Mesenchymal stem cell (in vitro differentiated cells and primary cell): ENCODE measurements around the gene HSD17B14.

Experiments used
- DNase-seq: peaks from one replicate; pipeline ENCODE4 v3.0.0-alpha.2; 2013
- H2AFZ ChIP-seq: one replicate; pipeline ENCODE4 v1.6.1; 2013; ENCODE audit warnings: low read depth, mild to moderate bottlenecking, control low read depth, inconsistent platforms, low read length, moderate library complexity
- H2AK5ac ChIP-seq: 2 replicates; pipeline ENCODE4 v1.6.1; 2013; ENCODE audit warnings: low read length, moderate library complexity, mild to moderate bottlenecking, inconsistent platforms; ENCODE audit not compliant: severe bottlenecking
- H2BK120ac ChIP-seq: one replicate; pipeline ENCODE4 v1.6.1; 2013; ENCODE audit warnings: low read depth, mild to moderate bottlenecking, inconsistent platforms, low read length, moderate library complexity
- H2BK12ac ChIP-seq, 2 experiments: one replicate each; pipeline ENCODE4 v1.6.1; 2013; ENCODE audit warnings: inconsistent platforms in 2 of 2, low read length in 2 of 2, mild to moderate bottlenecking in 2 of 2, moderate library complexity in 2 of 2, control low read depth in 1 of 2
- H2BK15ac ChIP-seq: one replicate; pipeline ENCODE4 v1.6.1; 2013; ENCODE audit warnings: mild to moderate bottlenecking, low read depth, inconsistent platforms; ENCODE audit not compliant: poor library complexity, severe bottlenecking
- H2BK5ac ChIP-seq: 2 replicates; pipeline ENCODE4 v1.6.1; 2013; ENCODE audit warnings: low read depth, mild to moderate bottlenecking, low read length, control low read depth, inconsistent platforms; ENCODE audit not compliant: poor library complexity, severe bottlenecking
- H3K14ac ChIP-seq, 2 experiments: one replicate each; pipeline ENCODE4 v1.6.1; 2013; ENCODE audit warnings: inconsistent platforms in 2 of 2, low read length in 2 of 2, control low read depth in 1 of 2, mild to moderate bottlenecking in 1 of 2, moderate library complexity in 1 of 2
- H3K18ac ChIP-seq, 2 experiments: one replicate each; pipeline ENCODE4 v1.6.1; 2013; ENCODE audit warnings: inconsistent platforms in 2 of 2, low read length in 2 of 2, control low read depth in 1 of 2, low read depth in 1 of 2, mild to moderate bottlenecking in 1 of 2
- H3K23ac ChIP-seq, 2 experiments: one replicate each; pipeline ENCODE4 v1.6.1; 2013; ENCODE audit warnings: inconsistent platforms in 2 of 2, low read length in 2 of 2, mild to moderate bottlenecking in 2 of 2, moderate library complexity in 2 of 2, control low read depth in 1 of 2
- H3K27ac ChIP-seq: 2 replicates; pipeline ENCODE4 v1.5.1; 2013; ENCODE audit warnings: mild to moderate bottlenecking, moderate library complexity, low read length, control low read depth, inconsistent platforms; ENCODE audit not compliant: poor library complexity, severe bottlenecking
- H3K27me3 ChIP-seq, 2 experiments: 2 replicates each; pipeline versions ENCODE4 v1.6.1 to v1.7.0; 2013; ENCODE audit warnings: low read length in 2 of 2, mild to moderate bottlenecking in 2 of 2, moderate library complexity in 2 of 2, control low read depth in 1 of 2, inconsistent platforms in 1 of 2; ENCODE audit not compliant: control insufficient read depth in 1 of 2, insufficient read depth in 1 of 2
- H3K36me3 ChIP-seq, 2 experiments: 2 replicates each; pipeline versions ENCODE4 v1.6.1 to v1.7.0; 2013; ENCODE audit warnings: low read length in 2 of 2, control low read depth in 1 of 2, inconsistent platforms in 1 of 2, low read depth in 1 of 2, mild to moderate bottlenecking in 1 of 2; ENCODE audit not compliant: insufficient read depth in 2 of 2, control insufficient read depth in 1 of 2
- H3K4ac ChIP-seq, 2 experiments: one replicate each; pipeline ENCODE4 v1.6.1; 2013; ENCODE audit warnings: inconsistent platforms in 2 of 2, low read length in 2 of 2, mild to moderate bottlenecking in 2 of 2, moderate library complexity in 2 of 2, control low read depth in 1 of 2, low read depth in 1 of 2
- H3K4me1 ChIP-seq: 2 replicates; pipeline ENCODE4 v1.6.1; 2013; ENCODE audit warnings: low read depth, low read length, control low read depth; ENCODE audit not compliant: control insufficient read depth, insufficient read depth
- H3K4me2 ChIP-seq: 2 replicates; pipeline ENCODE4 v1.6.1; 2013; ENCODE audit warnings: low read length, mild to moderate bottlenecking, inconsistent platforms; ENCODE audit not compliant: poor library complexity, severe bottlenecking
- H3K4me3 ChIP-seq, 2 experiments: 2 replicates each; pipeline versions ENCODE4 v1.5.1 to v1.7.0; 2013; ENCODE audit warnings: low read length in 2 of 2, mild to moderate bottlenecking in 2 of 2, control low read depth in 1 of 2, low read depth in 1 of 2; ENCODE audit not compliant: insufficient read depth in 1 of 2
- H3K79me1 ChIP-seq: replicated peaks from 2 replicates; pipeline ENCODE4 v1.6.1; 2013; ENCODE audit warnings: mild to moderate bottlenecking, control low read depth, low read length, inconsistent platforms; ENCODE audit not compliant: poor library complexity, severe bottlenecking
- H3K9ac ChIP-seq: 2 replicates; pipeline ENCODE4 v1.7.0; 2013; ENCODE audit warnings: mild to moderate bottlenecking, low read length, moderate library complexity
- H3K9me3 ChIP-seq: 2 replicates; pipeline ENCODE4 v1.7.0; 2013; ENCODE audit warnings: mild to moderate bottlenecking, low read length; ENCODE audit not compliant: control insufficient read depth
- H4K8ac ChIP-seq: one replicate; pipeline ENCODE4 v1.6.1; 2013; ENCODE audit warnings: inconsistent platforms, mild to moderate bottlenecking, low read length, moderate library complexity
- H4K91ac ChIP-seq: one replicate; pipeline ENCODE4 v1.6.1; 2013; ENCODE audit warnings: mild to moderate bottlenecking, low read length, inconsistent platforms
- WGBS: methylation state at CpG from one replicate; pipeline ENCODE4 v1.1.7; 2013; ENCODE audit warnings: mixed read lengths; 5-methylcytosine and 5-hydroxymethylcytosine counted together

Gene HSD17B14

DNA sequence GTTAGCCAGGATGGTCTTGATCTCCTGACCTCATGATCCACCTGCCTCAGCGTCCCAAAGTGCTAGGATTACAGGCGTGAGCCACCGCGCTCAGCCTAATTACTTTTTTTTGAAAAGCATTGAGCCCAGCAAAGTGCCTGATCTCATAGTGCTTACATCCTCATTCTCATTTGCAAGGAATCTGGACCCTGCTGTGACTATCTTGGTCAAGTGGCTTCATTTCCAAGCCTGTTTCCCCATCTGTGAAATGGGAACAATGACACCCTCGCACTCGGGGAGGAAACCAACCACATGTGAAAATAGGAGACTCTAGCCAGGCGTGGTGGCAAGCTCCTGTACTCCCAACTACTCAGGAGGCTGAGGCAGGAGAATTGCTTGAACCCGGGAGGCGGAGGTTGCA is 33.8 kb upstream of the HSD17B14 start:
- no peak overlapping the region for H2BK120ac ChIP-seq
- no peak overlapping the region for H3K4me3 ChIP-seq
- H3K14ac ChIP-seq: no peak overlapping the region
- no peak overlapping the region for H3K27ac ChIP-seq
- H3K79me1 ChIP-seq: peaks cover 6% of the 10 kb centered on the region
- H4K8ac ChIP-seq: no peak overlapping the region
- H3K9me3 ChIP-seq: no peaks in the 10 kb centered on the region
- H4K91ac ChIP-seq: no peak overlapping the region
- no peak overlapping the region for H2AFZ ChIP-seq
- no peak overlapping the region for H2BK12ac ChIP-seq
- no peak overlapping the region for H3K4ac ChIP-seq
- no peak overlapping the region for H3K4me2 ChIP-seq
- no peak overlapping the region for H2AK5ac ChIP-seq
- DNase-seq: no peak
- WGBS: 96% methylated on average over 9 of the region's 9 CpGs
- H3K4me1 ChIP-seq: peaks cover 29% of the 10 kb centered on the region
- H2BK5ac ChIP-seq: no peak overlapping the region
- peaks cover 23 to 24% of the 10 kb centered on the region in 2 experiments for H3K36me3 ChIP-seq
- H3K23ac ChIP-seq: no peak overlapping the region
- H3K18ac ChIP-seq: no peak overlapping the region
- H2BK15ac ChIP-seq: peak overlapping the region; percentile 54
- H3K9ac ChIP-seq: no peak overlapping the region
- H3K27me3 ChIP-seq: no peaks in the 10 kb centered on the region

DNA sequence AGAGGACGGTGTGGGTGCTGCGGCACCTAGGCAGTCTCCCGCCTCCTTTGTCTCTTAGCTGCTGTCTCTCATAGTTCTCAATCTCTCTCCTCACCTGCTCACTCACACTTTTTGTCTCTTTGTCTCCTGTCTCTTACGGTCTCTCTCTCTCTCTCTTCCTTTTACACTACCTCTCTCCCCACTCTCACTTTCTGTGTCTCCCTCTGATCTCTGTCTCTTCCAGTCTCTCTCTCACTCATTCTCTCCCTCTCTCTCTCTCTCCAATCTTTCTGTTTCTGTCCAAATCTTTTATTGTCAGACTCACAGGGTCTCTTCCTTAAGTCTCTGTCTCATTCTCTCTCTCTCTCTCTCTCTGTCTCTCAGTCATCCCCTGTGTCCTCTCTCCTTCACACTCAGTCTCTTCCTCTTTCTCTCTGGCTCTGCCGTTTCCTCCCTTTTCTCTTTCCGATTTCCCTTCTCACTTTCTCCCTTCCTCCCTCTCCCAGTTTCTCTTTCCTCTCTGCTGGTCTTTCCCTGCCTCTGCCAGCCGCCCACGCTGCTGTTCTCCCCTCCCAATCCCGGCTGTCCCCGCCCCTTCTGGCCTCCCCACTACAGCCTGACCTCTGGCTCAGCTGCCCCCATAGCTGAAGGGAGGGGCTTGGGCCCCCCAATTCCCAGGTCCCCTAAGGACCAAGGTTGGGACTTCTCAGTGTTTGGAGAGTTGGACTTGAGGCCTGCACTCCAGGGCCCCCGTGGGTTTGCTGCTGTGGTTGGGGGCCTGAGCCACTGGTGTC is 32.0 kb upstream of the HSD17B14 start, which contains the start of gene PLEKHA4:
TSS of gene PLEKHA4 (minus strand) at position 504 of the 773 bp plus-strand sequence. CDS start 997 bp downstream, outside the sequence.
- Histone ChIP-seq H2AK5ac (peak within 1 kb of the TSS; percentile 3), H3K4ac (peak within 1 kb of the TSS; percentile 52 to 93), H3K27me3 (no peaks in the 10 kb centered on the region), H3K23ac (peak within 1 kb of the TSS in 1 of 2 experiments; percentile 51), H3K4me3 (peak within 1 kb of the TSS in 1 of 2 experiments; percentile 87), H2BK120ac (peak within 1 kb of the TSS; percentile 80), H3K9me3 (no peaks in the 10 kb centered on the region), H3K18ac (peak within 1 kb of the TSS; percentile 80 to 90), H3K36me3 (peaks cover 13 to 22% of the 10 kb centered on the region in 2 experiments), H4K8ac (peak within 1 kb of the TSS; percentile 67), H3K4me2 (peak within 1 kb of the TSS; percentile 64), H2AFZ (peak within 1 kb of the TSS; percentile 51), H4K91ac (peak within 1 kb of the TSS; percentile 81), H3K14ac (peak within 1 kb of the TSS in 1 of 2 experiments; percentile 82), H3K4me1 (peaks cover 17% of the 10 kb centered on the region), H3K79me1 (peaks cover 6% of the 10 kb centered on the region), H3K9ac (peak within 1 kb of the TSS; percentile 90), H2BK15ac (peak within 1 kb of the TSS; percentile 44), H3K27ac (peak within 1 kb of the TSS; percentile 21), H2BK12ac (peak within 1 kb of the TSS; percentile 40 to 87), H2BK5ac (no peak within 1 kb of the TSS)
- 24% methylated on average over 11 of the region's 11 CpGs for WGBS
- DNase-seq: peak; percentile 81

DNA sequence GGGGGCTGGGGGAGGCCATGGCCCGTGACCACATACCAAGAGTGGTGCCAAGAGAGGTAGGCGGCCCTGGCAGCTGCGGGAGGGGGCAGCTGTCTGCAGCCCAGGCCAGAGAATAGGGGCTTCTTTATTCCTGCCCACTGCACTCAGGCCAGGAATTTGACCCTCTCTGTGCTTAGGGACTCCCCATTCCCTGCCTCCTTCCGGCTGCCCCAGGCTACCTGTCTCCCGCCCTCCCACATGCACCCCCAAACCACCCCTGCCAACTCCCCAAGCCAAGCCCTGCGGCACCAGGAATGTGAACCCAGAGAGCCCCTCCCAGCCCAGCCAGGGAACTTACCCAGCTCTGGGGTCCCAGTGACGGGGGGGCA is 31.4 kb upstream of the HSD17B14 start:
- peak overlapping the region; percentile 90 for H3K9ac ChIP-seq
- peak overlapping the region in 1 of 2 experiments; percentile 82 for H3K14ac ChIP-seq
- no peak overlapping the region for H2BK5ac ChIP-seq
- DNase-seq: no peak
- peak overlapping the region; percentile 80 for H2BK120ac ChIP-seq
- peak overlapping the region; percentile 44 for H2BK15ac ChIP-seq
- no peak overlapping the region for H2AK5ac ChIP-seq
- peak overlapping the region; percentile 72 to 80 for H3K18ac ChIP-seq
- no peaks in the 10 kb centered on the region for H3K9me3 ChIP-seq
- no peaks in the 10 kb centered on the region for H3K27me3 ChIP-seq
- H2AFZ ChIP-seq: no peak overlapping the region
- peak overlapping the region in 1 of 2 experiments; percentile 51 for H3K23ac ChIP-seq
- 70% methylated on average over 7 of the region's 7 CpGs for WGBS
- H4K8ac ChIP-seq: peak overlapping the region; percentile 52
- peak overlapping the region in 1 of 2 experiments; percentile 87 for H3K4me3 ChIP-seq
- no peak overlapping the region for H3K27ac ChIP-seq
- H3K4me2 ChIP-seq: peak overlapping the region; percentile 64
- H3K79me1 ChIP-seq: peaks cover 6% of the 10 kb centered on the region
- peak overlapping the region in 1 of 2 experiments; percentile 93 for H3K4ac ChIP-seq
- peaks cover 10 to 24% of the 10 kb centered on the region in 2 experiments for H3K36me3 ChIP-seq
- peaks cover 15% of the 10 kb centered on the region for H3K4me1 ChIP-seq
- peak overlapping the region in 1 of 2 experiments; percentile 85 for H2BK12ac ChIP-seq
- peak overlapping the region; percentile 81 for H4K91ac ChIP-seq

DNA sequence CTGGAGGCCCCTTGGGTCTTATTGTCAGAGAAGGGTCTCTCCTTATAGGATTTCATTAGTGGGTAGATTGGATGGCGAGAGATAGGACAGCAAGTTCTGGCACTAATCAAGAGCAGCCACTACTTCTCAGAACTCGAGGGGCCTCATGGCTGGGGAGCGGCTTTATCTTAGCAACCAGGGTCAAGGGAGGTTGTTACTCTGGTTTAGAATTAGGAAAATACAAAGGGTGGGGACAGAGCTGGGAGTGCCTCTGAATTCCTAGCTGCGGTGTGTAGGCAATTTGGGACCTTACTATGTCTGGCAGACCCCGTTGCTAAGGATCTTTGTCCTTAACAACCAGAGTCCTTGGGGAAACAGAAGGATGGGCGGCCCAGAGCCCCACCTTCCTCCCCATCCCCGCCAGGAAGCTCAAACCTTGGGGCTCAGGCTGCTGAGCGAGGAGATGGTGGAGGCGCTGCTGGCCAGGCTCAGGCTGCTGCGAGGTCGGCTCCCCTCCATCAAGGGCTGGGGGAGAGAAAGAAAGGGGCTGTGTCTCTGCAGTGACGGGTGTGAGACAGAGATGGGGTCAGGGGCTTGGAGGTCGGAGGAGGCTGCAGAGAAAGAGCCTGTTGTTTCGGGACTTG is 30.9 kb upstream of the HSD17B14 start:
- Histone ChIP-seq H2BK120ac (no peak overlapping the region), H3K79me1 (peaks cover 6% of the 10 kb centered on the region), H2AFZ (no peak overlapping the region), H3K23ac (peak overlapping the region in 1 of 2 experiments; percentile 51), H3K4me3 (peak overlapping the region in 1 of 2 experiments; percentile 87), H3K4ac (peak overlapping the region in 1 of 2 experiments; percentile 52), H3K14ac (peak overlapping the region in 1 of 2 experiments; percentile 36), H3K36me3 (peaks cover 10 to 26% of the 10 kb centered on the region in 2 experiments), H2AK5ac (no peak overlapping the region), H2BK12ac (peak overlapping the region; percentile 40 to 85), H3K9me3 (no peaks in the 10 kb centered on the region), H3K27ac (no peak overlapping the region), H4K91ac (peak overlapping the region; percentile 70), H2BK15ac (no peak overlapping the region), H3K18ac (peak overlapping the region; percentile 72 to 80), H3K9ac (peak overlapping the region; percentile 90), H3K4me1 (peaks cover 15% of the 10 kb centered on the region), H3K4me2 (peak overlapping the region; percentile 64), H3K27me3 (no peaks in the 10 kb centered on the region), H4K8ac (peak overlapping the region; percentile 52), H2BK5ac (no peak overlapping the region)
- DNase-seq: no peak
- WGBS: 85% methylated on average over 14 of the region's 14 CpGs
